ENCODE data around the gene TPPP2. TPM values are rescaled to one million over a fixed set of nuclear protein-coding genes. Genes with fewer than 3 reads are reported as not detected.
A peak's percentile ranks its signal among the peaks of the same experiment; 100 is the strongest.

TPPP2 gene
- total and polyA plus RNA-seq, 4 donors, result 1.5 to 5.9 (median 1.6) TPM

- 35% methylated on average over 13 of the region's 13 CpGs for WGBS
- Histone ChIP-seq H3K36me3 (ENCODE audit: control insufficient read depth in 4 of 4, insufficient read depth in 3 of 4, low read depth in 1 of 4, low read length in 3 of 4) (no peaks in the 10 kb centered on the region), H3K27ac (ENCODE audit: low read depth in 1 of 2, low read length in 2 of 2) (peak overlapping the region; percentile 85 to 93), H3K4me1 (ENCODE audit: control insufficient read depth in 4 of 4, insufficient read depth in 4 of 4, low read length in 3 of 4) (peaks cover 6 to 48% (median 40%) of the 10 kb centered on the region in 4 donors), H3K9me3 (ENCODE audit: control insufficient read depth in 4 of 4, low read length in 3 of 4) (no peaks in the 10 kb centered on the region), H3K4me3 (ENCODE audit: low read depth in 1 of 3, low read length in 3 of 3) (peak overlapping the region; percentile 46 to 67 (median 47)), H3K27me3 (ENCODE audit: control insufficient read depth in 4 of 4, insufficient read depth in 4 of 4, low read length in 3 of 4) (no peaks in the 10 kb centered on the region), H3K9ac (ENCODE audit: low read depth in 1 of 2, low read length in 2 of 2) (peak overlapping the region; percentile 17 to 80)
- no peak for DNase-seq (ENCODE audit: low spot score)
- TF ChIP-seq HNF4A (conservative IDR thresholded peaks at IDR 0.05), result peak in 1 of 2 donors; percentile 35
- TF ChIP-seq SP1 (IDR thresholded peaks at IDR 0.05), result peak; percentile 34
- TF ChIP-seq YY1 (IDR thresholded peaks at IDR 0.05), result peak; percentile 49
- TF ChIP-seq ZBTB33 (IDR thresholded peaks at IDR 0.05), result no peak
- TF ChIP-seq RXRA (IDR thresholded peaks at IDR 0.05), result peak in 1 of 2 donors; percentile 20
These were observed 30.8 kb downstream of the TPPP2 start for GRCh38 chr14:21060614-21061346.

GRCh38 chr14:21061347-21061668 is 31.3 kb downstream of the TPPP2 start:
- H3K4me1 ChIP-seq (ENCODE audit: control insufficient read depth in 4 of 4, insufficient read depth in 4 of 4, low read length in 3 of 4), result peaks cover 5 to 47% (median 36%) of the 10 kb centered on the region in 4 donors
- peak overlapping the region; percentile 17 to 80 for H3K9ac ChIP-seq (ENCODE audit: low read depth in 1 of 2, low read length in 2 of 2)
- no peaks in the 10 kb centered on the region for H3K27me3 ChIP-seq (ENCODE audit: control insufficient read depth in 4 of 4, insufficient read depth in 4 of 4, low read length in 3 of 4)
- H3K9me3 ChIP-seq (ENCODE audit: control insufficient read depth in 4 of 4, low read length in 3 of 4), result no peaks in the 10 kb centered on the region
- H3K27ac ChIP-seq (ENCODE audit: low read depth in 1 of 2, low read length in 2 of 2), result peak overlapping the region; percentile 85 to 93
- TF ChIP-seq GABPA (IDR thresholded peaks at IDR 0.05 in 1 of 2, conservative IDR thresholded peaks at IDR 0.05 in 1 of 2) (no peak), HNF4A (conservative IDR thresholded peaks at IDR 0.05) (no peak), FOXA2 (IDR thresholded peaks at IDR 0.05) (no peak), MAX (IDR thresholded peaks at IDR 0.05) (no peak), ATF3 (IDR thresholded peaks at IDR 0.05) (no peak), NR2F2 (IDR thresholded peaks at IDR 0.05) (no peak), RAD21 (IDR thresholded peaks at IDR 0.05) (no peak)
- DNase-seq (ENCODE audit: low spot score), result no peak
- H3K36me3 ChIP-seq (ENCODE audit: control insufficient read depth in 4 of 4, insufficient read depth in 3 of 4, low read depth in 1 of 4, low read length in 3 of 4), result no peaks in the 10 kb centered on the region
- WGBS, result 57% methylated on average over 3 of the region's 3 CpGs
- peak overlapping the region; percentile 46 to 67 (median 47) for H3K4me3 ChIP-seq (ENCODE audit: low read depth in 1 of 3, low read length in 3 of 3)

GRCh38 chr14:21063479-21063878 is 33.5 kb downstream of the TPPP2 start:
- Histone ChIP-seq H3K4me1 (ENCODE audit: control insufficient read depth in 4 of 4, insufficient read depth in 4 of 4, low read length in 3 of 4) (peaks cover 2 to 54% (median 41%) of the 10 kb centered on the region in 4 donors), H3K9ac (ENCODE audit: low read depth in 1 of 2, low read length in 2 of 2) (peak overlapping the region in 1 of 2 donors; percentile 24), H3K36me3 (ENCODE audit: control insufficient read depth in 4 of 4, insufficient read depth in 3 of 4, low read depth in 1 of 4, low read length in 3 of 4) (no peaks in the 10 kb centered on the region), H3K27me3 (ENCODE audit: control insufficient read depth in 4 of 4, insufficient read depth in 4 of 4, low read length in 3 of 4) (no peaks in the 10 kb centered on the region), H3K27ac (ENCODE audit: low read depth in 1 of 2, low read length in 2 of 2) (peak overlapping the region; percentile 40 to 43), H3K9me3 (ENCODE audit: control insufficient read depth in 4 of 4, low read length in 3 of 4) (no peaks in the 10 kb centered on the region), H3K4me3 (ENCODE audit: low read depth in 1 of 3, low read length in 3 of 3) (no peak overlapping the region)
- no peak for DNase-seq (ENCODE audit: low spot score)
- TF ChIP-seq RAD21 (IDR thresholded peaks at IDR 0.05), result no peak
- TF ChIP-seq FOXA1 (IDR thresholded peaks at IDR 0.05), result no peak
- peak in 1 of 2 donors; percentile 44 for TF ChIP-seq JUND (IDR thresholded peaks at IDR 0.05)
- no peak for TF ChIP-seq NR2F2 (IDR thresholded peaks at IDR 0.05)
- WGBS, result 72% methylated on average over 3 of the region's 3 CpGs

Measured in liver (tissue), 9 donors.